Upper lobe of left lung (tissue), 6 donors: ENCODE measurements around the gene SAMSN1. TPM values are rescaled to one million over a fixed set of nuclear protein-coding genes. Genes with fewer than 3 reads are reported as not detected.

Experiments used
- ATAC-seq, 2 donors: fragments of 200-7000 bp; cut with Tn5 transposase; one replicate each; pipeline ENCODE4 v1.9.1; 2022; ENCODE audit warnings: mild to moderate bottlenecking in 2 of 2, moderate library complexity in 2 of 2; ENCODE audit not compliant: low FRiP score in 2 of 2
- DNase-seq, 2 donors: peaks; one replicate each; pipeline ENCODE4 v3.0.0-alpha.2; 2019 to 2020
- H3K27ac ChIP-seq, 4 donors: fragments of 200-600 bp; sonication (generic); one replicate each; pipeline ENCODE4 v1.5.1; 2016 to 2019
- H3K27me3 ChIP-seq, 4 donors: fragments of 200-600 bp; sonication (generic); one replicate each; pipeline ENCODE4 v1.5.1; 2017 to 2019
- H3K36me3 ChIP-seq, 4 donors: fragments of 200-600 bp; sonication (generic); one replicate each; pipeline ENCODE4 v1.5.1; 2016 to 2019
- H3K4me1 ChIP-seq, 4 donors: fragments of 200-600 bp; sonication (generic); one replicate each; pipeline ENCODE4 v1.5.1; 2018 to 2019
- H3K4me3 ChIP-seq, 4 donors: fragments of 200-600 bp; sonication (generic); one replicate each; pipeline ENCODE4 v1.5.1; 2017 to 2019; ENCODE audit warnings: mild to moderate bottlenecking in 2 of 4, moderate library complexity in 1 of 4
- H3K9me3 ChIP-seq, 4 donors: fragments of 200-600 bp; sonication (generic); one replicate each; pipeline ENCODE4 v1.5.1; 2018 to 2019
- EP300 ChIP-seq, 4 donors: sonication (generic); formaldehyde crosslinking; IDR thresholded peaks; one replicate each; pipeline ENCODE4 v1.5.1; 2017; ENCODE audit warnings: antibody characterized with exemption in 4 of 4, control low read depth in 2 of 4
- POLR2A ChIP-seq, 4 donors: fragments of 450-650 bp; IDR thresholded peaks; one replicate each; pipeline ENCODE4 v1.5.1; 2016 to 2017; ENCODE audit warnings: antibody characterized with exemption in 4 of 4, mild to moderate bottlenecking in 2 of 4
- POLR2AphosphoS5 ChIP-seq, 2 donors: sonication (generic); formaldehyde crosslinking; IDR thresholded peaks; one replicate each; pipeline ENCODE4 v1.5.1; 2017; ENCODE audit warnings: antibody characterized with exemption in 2 of 2
- WGBS, 2 donors: methylation state at CpG; one replicate each; pipeline ENCODE4 v1.1.5; 2017 to 2018; 5-methylcytosine and 5-hydroxymethylcytosine counted together
- total RNA-seq, 6 donors: library from RNA; depleted of rRNA in 4 of 6; stranded (reverse); fragments of >200 nt in 4 of 6; gene quantifications; one replicate each; pipeline versions ENCODE4 v1.1.0 to v1.2.1, GENCODE V29; 2016 to 2021
- TF ChIP-seq, protein P1 (sequence below), 6 experiments: fragments of 450-650 bp in 4 of 6; fragments of 200-600 bp in 2 of 6; sonication (generic) in 2 of 6; IDR thresholded peaks; one replicate each; pipeline ENCODE4 v1.5.1; 2016 to 2019; ENCODE audit warnings: antibody characterized with exemption in 6 of 6
- donor health status: DM: no; HTN: no; CAD: no; lungs with moderate emphysema.
- donor health status: DM: no; HTN: yes; CAD: no; lungs with severe emphysema.

The SAMSN1 gene
- total RNA-seq, 6 donors from 2014 or later = 16.4 to 29.3 (median 20.3) TPM

DNA sequence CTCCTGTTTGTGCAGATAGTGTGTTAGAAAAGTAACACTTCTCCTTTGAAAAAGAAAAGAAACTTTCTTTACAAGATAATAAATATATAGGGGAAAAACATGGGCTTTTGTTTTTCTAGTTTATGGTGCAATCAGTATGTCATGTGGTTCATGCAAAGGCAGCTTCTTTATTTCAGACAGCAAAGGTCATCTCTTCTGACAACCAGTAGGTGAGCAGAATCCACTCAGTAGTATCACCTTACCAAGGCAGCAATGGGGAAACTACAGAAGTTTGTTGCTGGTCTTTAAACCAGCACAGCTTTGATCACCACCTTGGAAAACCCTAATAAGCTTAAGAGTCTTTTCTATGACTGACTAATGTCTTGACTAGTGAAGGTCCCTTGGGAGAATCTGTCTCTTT lies 13.0 kb upstream of the SAMSN1 start:
- no peak overlapping the region for H3K27ac ChIP-seq
- peaks cover 0 to 4% (median 0%) of the 10 kb centered on the region in 4 donors for H3K9me3 ChIP-seq
- no peaks in the 10 kb centered on the region for H3K36me3 ChIP-seq
- H3K4me1 ChIP-seq = no peaks in the 10 kb centered on the region
- H3K27me3 ChIP-seq = no peaks in the 10 kb centered on the region
- ATAC-seq (no peak), DNase-seq (no peak)
- H3K4me3 ChIP-seq = no peak overlapping the region
- TF ChIP-seq POLR2A (IDR thresholded peaks at IDR 0.05) (no peak), EP300 (IDR thresholded peaks at IDR 0.05) (no peak), POLR2AphosphoS5 (IDR thresholded peaks at IDR 0.05) (no peak)
- TF ChIP-seq, protein P1, sequence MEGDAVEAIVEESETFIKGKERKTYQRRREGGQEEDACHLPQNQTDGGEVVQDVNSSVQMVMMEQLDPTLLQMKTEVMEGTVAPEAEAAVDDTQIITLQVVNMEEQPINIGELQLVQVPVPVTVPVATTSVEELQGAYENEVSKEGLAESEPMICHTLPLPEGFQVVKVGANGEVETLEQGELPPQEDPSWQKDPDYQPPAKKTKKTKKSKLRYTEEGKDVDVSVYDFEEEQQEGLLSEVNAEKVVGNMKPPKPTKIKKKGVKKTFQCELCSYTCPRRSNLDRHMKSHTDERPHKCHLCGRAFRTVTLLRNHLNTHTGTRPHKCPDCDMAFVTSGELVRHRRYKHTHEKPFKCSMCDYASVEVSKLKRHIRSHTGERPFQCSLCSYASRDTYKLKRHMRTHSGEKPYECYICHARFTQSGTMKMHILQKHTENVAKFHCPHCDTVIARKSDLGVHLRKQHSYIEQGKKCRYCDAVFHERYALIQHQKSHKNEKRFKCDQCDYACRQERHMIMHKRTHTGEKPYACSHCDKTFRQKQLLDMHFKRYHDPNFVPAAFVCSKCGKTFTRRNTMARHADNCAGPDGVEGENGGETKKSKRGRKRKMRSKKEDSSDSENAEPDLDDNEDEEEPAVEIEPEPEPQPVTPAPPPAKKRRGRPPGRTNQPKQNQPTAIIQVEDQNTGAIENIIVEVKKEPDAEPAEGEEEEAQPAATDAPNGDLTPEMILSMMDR (IDR thresholded peaks at IDR 0.05) = no peak

GRCh38 chr21:14557413-14557812 lies 11.3 kb upstream of the SAMSN1 start:
- no peaks in the 10 kb centered on the region for H3K27me3 ChIP-seq
- no peak for DNase-seq
- no peaks in the 10 kb centered on the region for H3K36me3 ChIP-seq
- ATAC-seq = no peak
- H3K4me1 ChIP-seq = no peaks in the 10 kb centered on the region
- TF ChIP-seq EP300 (IDR thresholded peaks at IDR 0.05) (no peak), POLR2AphosphoS5 (IDR thresholded peaks at IDR 0.05) (no peak), POLR2A (IDR thresholded peaks at IDR 0.05) (no peak)
- TF ChIP-seq, protein P1 (IDR thresholded peaks at IDR 0.05) = no peak
- no peak overlapping the region for H3K27ac ChIP-seq
- H3K4me3 ChIP-seq = no peak overlapping the region
- 85% methylated on average over 5 of the region's 5 CpGs for WGBS, 2 donors
- H3K9me3 ChIP-seq = peaks cover 0 to 4% (median 0%) of the 10 kb centered on the region in 4 donors

GRCh38 chr21:14554948-14555347 lies 8.8 kb upstream of the SAMSN1 start:
- no peak for TF ChIP-seq POLR2A (IDR thresholded peaks at IDR 0.05)
- TF ChIP-seq, protein P1 (IDR thresholded peaks at IDR 0.05) = no peak
- ATAC-seq (no peak), DNase-seq (no peak)
- H3K36me3 ChIP-seq = no peaks in the 10 kb centered on the region
- WGBS, 2 donors = 63 to 79% methylated on average over 1 of the region's 1 CpG
- H3K27ac ChIP-seq = no peak overlapping the region
- no peaks in the 10 kb centered on the region for H3K4me1 ChIP-seq
- H3K4me3 ChIP-seq = no peak overlapping the region
- H3K27me3 ChIP-seq = no peaks in the 10 kb centered on the region
- no peaks in the 10 kb centered on the region for H3K9me3 ChIP-seq

GRCh38 chr21:14553422-14553821 lies 7.3 kb upstream of the SAMSN1 start:
- H3K27ac ChIP-seq = no peak overlapping the region
- H3K4me3 ChIP-seq = no peak overlapping the region
- WGBS, 2 donors = 70 to 71% methylated on average over 2 of the region's 2 CpGs
- no peak for TF ChIP-seq POLR2A (IDR thresholded peaks at IDR 0.05)
- DNase-seq (no peak), ATAC-seq (no peak)
- no peaks in the 10 kb centered on the region for H3K9me3 ChIP-seq
- H3K4me1 ChIP-seq = peaks cover 0 to 2% (median 0%) of the 10 kb centered on the region in 4 donors
- H3K36me3 ChIP-seq = no peaks in the 10 kb centered on the region
- H3K27me3 ChIP-seq = no peaks in the 10 kb centered on the region

DNA sequence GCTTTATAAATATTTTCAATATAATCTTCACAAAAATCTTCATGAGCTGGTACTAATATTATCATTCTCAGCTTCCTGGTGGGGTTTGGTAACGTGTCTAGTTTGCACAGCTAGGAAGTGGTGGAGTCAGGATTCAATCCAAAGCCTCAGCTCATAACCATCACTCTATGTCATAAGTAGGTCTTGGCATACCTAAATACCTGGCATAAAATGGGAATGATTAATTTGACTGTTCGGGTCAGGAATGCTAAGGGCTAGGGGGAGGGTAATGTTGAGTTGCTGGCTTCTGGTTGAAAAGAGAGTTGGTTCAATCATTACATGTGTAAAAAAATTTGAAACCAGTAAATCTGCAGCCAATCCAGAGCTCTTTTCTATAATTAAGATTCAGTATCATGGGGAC lies 5.6 kb upstream of the SAMSN1 start:
- no peak overlapping the region for H3K4me3 ChIP-seq
- no peak overlapping the region for H3K27ac ChIP-seq
- no peaks in the 10 kb centered on the region for H3K27me3 ChIP-seq
- H3K36me3 ChIP-seq = no peaks in the 10 kb centered on the region
- no peak for TF ChIP-seq POLR2AphosphoS5 (IDR thresholded peaks at IDR 0.05)
- peaks cover 0 to 2% (median 0%) of the 10 kb centered on the region in 4 donors for H3K4me1 ChIP-seq
- no peaks in the 10 kb centered on the region for H3K9me3 ChIP-seq
- 75 to 80% methylated on average over 2 of the region's 2 CpGs for WGBS, 2 donors
- ATAC-seq (no peak), DNase-seq (no peak)

DNA sequence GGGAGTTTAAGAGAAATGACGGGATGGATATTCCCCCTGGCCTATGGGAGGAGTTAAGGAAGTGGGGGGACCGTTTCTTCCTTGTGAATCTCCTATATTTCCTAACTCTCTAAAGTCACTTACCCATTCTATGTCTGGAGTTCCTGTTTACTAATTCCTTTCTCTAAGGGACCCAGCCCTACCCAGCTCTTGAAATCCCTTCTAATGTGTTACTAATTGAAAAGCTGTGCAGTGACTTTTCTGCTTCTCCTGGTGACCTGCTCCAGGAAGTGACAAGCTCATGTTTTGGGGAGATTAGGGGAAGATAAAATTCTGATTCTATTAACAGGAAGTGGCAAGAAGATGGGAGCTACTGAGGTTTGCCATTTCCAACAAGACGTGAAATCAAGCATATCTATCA lies 4.0 kb upstream of the SAMSN1 start:
- Histone ChIP-seq H3K4me3 (no peak overlapping the region), H3K36me3 (no peaks in the 10 kb centered on the region), H3K27ac (peak overlapping the region; percentile 50 to 71 (median 65)), H3K9me3 (no peaks in the 10 kb centered on the region), H3K27me3 (no peaks in the 10 kb centered on the region), H3K4me1 (peaks cover 0 to 2% (median 0%) of the 10 kb centered on the region in 4 donors)
- peak in 1 of 2 donors; percentile 44 for ATAC-seq
- no peak for DNase-seq
- TF ChIP-seq EP300 (IDR thresholded peaks at IDR 0.05) (no peak), POLR2AphosphoS5 (IDR thresholded peaks at IDR 0.05) (no peak), POLR2A (IDR thresholded peaks at IDR 0.05) (no peak)
- TF ChIP-seq, protein P1 (IDR thresholded peaks at IDR 0.05) = no peak
- 38 to 53% methylated on average over 3 of the region's 3 CpGs for WGBS, 2 donors
